ENCODE measurements around the gene STAB1.

Gene STAB1

DNA sequence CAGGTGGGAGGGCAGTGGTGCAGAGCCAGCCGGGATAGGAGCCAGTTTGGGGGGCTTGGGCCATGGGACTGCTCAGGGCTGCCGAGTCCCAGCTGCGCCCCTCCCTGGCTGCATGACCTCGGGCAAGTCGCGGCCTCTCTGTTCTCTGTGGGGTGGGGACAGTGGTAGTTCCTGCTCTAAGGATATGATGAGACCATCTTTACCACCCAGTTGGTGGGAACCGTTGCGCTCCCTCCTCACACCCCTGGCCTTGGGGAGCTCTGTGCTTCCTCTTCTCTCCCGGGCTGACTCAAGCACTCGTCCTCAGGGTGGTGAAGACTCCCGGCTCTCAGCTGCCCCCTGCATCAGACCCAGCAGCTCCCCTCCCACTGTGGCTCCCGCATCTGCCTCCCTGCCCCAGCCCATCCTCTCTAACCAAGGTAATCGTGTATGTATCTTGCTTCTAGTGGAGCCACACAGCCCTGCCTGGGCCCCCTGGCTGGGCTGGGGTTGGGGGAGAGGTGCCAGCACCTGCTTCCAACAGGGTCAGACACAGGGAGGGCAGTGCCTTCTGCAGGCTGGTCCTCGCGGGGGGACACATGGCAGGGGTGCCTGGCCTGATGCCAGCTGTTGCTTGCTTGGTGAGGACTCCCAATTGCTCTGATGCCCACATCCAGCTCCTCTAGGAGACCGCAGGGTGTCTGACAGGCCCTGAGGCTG is 15.1 kb upstream of the STAB1 start:
- H4K20me1 ChIP-seq (ENCODE audit: insufficient read depth, low read length) = peaks cover 3% of the 10 kb centered on the region; the same call in 1 of the 2 replicates
- no peak overlapping the region for H3K4me3 ChIP-seq (ENCODE audit: low read depth in 1 of 2, low read length in 2 of 2)
- no peak for TF ChIP-seq EZH2 (IDR thresholded peaks at IDR 0.05; ENCODE audit: borderline replicate concordance, low read depth, low read length, severe bottlenecking)
- TF ChIP-seq, protein P1, sequence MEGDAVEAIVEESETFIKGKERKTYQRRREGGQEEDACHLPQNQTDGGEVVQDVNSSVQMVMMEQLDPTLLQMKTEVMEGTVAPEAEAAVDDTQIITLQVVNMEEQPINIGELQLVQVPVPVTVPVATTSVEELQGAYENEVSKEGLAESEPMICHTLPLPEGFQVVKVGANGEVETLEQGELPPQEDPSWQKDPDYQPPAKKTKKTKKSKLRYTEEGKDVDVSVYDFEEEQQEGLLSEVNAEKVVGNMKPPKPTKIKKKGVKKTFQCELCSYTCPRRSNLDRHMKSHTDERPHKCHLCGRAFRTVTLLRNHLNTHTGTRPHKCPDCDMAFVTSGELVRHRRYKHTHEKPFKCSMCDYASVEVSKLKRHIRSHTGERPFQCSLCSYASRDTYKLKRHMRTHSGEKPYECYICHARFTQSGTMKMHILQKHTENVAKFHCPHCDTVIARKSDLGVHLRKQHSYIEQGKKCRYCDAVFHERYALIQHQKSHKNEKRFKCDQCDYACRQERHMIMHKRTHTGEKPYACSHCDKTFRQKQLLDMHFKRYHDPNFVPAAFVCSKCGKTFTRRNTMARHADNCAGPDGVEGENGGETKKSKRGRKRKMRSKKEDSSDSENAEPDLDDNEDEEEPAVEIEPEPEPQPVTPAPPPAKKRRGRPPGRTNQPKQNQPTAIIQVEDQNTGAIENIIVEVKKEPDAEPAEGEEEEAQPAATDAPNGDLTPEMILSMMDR (IDR thresholded peaks at IDR 0.05; ENCODE audit: borderline replicate concordance, extremely low read depth, low read length, poor library complexity, severe bottlenecking) = no peak
- H3K79me2 ChIP-seq (ENCODE audit: insufficient read depth, low read length) = no peaks in the 10 kb centered on the region
- no peaks in the 10 kb centered on the region for H3K9me3 ChIP-seq (ENCODE audit: insufficient read depth, low read length, severe bottlenecking)
- no peak overlapping the region for H2AFZ ChIP-seq (ENCODE audit: low read depth, low read length)
- H3K4me2 ChIP-seq (ENCODE audit: insufficient read depth, low read length) = no peak overlapping the region
- no peak overlapping the region for H3K9ac ChIP-seq (ENCODE audit: low read depth, low read length)
- no peaks in the 10 kb centered on the region for H3K27me3 ChIP-seq (ENCODE audit: insufficient read depth, low read length, poor library complexity)
- ATAC-seq (ENCODE audit: insufficient read depth, low read depth) = no peak
- peaks cover 94% of the 10 kb centered on the region for H3K36me3 ChIP-seq (ENCODE audit: insufficient read depth, low read length)
- no peak overlapping the region for H3K27ac ChIP-seq (ENCODE audit: low read length)
- H3K4me1 ChIP-seq (ENCODE audit: insufficient read depth, low read length) = no peaks in the 10 kb centered on the region
- DNase-seq = no peak

DNA sequence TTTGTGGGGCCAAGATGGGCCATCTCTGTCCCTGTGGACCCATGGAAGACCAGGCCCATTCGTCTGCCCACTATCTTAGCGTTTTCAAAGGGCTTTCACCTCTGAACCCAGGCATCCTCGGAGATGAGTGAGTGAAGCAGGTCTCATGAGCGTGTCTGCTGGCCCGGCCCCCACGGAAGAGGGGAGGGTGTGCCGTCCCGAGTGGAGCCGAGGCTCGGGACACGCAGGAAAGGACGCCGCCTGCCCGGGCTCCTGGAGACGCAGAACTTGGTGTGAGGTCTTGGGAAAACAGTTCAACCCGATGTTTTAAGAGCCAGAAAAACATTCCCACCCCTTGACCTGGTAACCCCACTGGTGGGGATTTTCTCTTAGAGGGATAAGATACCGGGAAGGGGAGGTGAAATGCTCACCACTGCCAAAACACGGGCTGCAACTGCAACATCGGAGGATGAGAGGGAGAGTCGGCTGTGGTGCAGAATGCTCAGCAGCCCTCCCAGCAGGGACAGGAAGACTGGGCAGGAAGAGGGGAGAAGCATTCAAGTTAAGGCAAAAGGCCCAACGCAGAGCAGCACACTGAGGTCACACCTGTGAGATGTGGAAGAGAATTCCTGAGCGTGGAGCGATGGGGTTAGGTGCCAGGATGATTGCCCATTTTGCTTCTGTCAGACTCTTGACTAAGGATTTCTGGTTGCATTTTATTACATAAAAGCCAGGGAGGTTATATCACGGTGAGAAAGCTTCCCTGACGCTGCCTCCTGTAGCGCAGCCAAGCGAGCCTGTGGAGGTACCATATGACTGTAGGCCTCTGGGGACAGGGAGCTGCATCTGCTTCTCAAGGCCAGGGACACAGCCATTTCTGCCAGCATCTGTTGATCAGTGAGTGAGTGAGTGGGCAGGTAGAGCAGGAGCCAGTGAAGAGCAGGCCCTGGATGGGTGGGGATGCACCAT is 14.1 kb upstream of the STAB1 start:
- Histone ChIP-seq H2AFZ (ENCODE audit: low read depth, low read length) (no peak overlapping the region), H3K27me3 (ENCODE audit: insufficient read depth, low read length, poor library complexity) (no peaks in the 10 kb centered on the region), H3K4me1 (ENCODE audit: insufficient read depth, low read length) (no peaks in the 10 kb centered on the region), H3K4me2 (ENCODE audit: insufficient read depth, low read length) (no peak overlapping the region), H3K4me3 (ENCODE audit: low read depth in 1 of 2, low read length in 2 of 2) (no peak overlapping the region), H3K36me3 (ENCODE audit: insufficient read depth, low read length) (peaks cover 92% of the 10 kb centered on the region), H3K9me3 (ENCODE audit: insufficient read depth, low read length, severe bottlenecking) (no peaks in the 10 kb centered on the region), H3K9ac (ENCODE audit: low read depth, low read length) (no peak overlapping the region), H3K27ac (ENCODE audit: low read length) (no peak overlapping the region), H4K20me1 (ENCODE audit: insufficient read depth, low read length) (peaks cover 3% of the 10 kb centered on the region; the same call in 1 of the 2 replicates), H3K79me2 (ENCODE audit: insufficient read depth, low read length) (no peaks in the 10 kb centered on the region)
- DNase-seq (no peak), ATAC-seq (ENCODE audit: insufficient read depth, low read depth) (no peak)
- TF ChIP-seq EZH2 (IDR thresholded peaks at IDR 0.05; ENCODE audit: borderline replicate concordance, low read depth, low read length, severe bottlenecking) = no peak
- TF ChIP-seq, protein P1 (IDR thresholded peaks at IDR 0.05; ENCODE audit: borderline replicate concordance, extremely low read depth, low read length, poor library complexity, severe bottlenecking) = no peak

DNA sequence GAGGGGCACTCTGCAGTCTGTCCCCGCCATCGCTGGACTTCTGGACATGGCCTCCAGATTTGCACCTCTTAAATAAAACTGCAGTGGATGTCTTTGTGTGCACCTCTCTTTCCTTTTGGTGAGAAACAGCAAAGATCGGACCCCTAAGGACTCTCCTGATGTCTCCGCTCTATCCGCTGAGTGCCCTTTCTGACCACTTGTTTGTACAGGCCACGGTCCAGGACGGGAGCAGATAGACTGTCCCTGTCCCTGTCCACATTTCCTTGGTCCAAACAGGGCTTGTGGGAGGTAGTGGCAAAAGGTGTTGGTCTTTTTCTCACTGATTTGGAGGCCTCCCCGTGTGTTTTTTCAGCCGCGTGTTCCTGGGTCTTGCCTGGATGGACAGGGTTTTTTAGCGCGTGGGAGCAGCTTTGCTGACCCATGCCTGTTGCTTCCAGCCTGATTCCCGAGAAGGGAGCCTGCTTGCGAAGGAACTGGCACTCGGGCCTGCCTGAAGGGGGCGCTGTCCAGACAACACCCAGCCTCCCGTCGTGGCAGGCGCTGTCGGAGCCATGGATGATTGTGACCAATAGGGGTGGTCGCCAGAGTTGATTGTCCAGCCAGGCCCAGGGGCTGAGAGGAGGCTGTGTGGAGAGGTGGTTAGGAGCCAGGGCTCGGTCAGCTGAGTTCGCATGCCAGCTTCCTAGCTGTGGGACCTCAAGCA is 13.2 kb upstream of the STAB1 start:
- H3K79me2 ChIP-seq (ENCODE audit: insufficient read depth, low read length) = no peaks in the 10 kb centered on the region
- no peak overlapping the region for H3K4me2 ChIP-seq (ENCODE audit: insufficient read depth, low read length)
- H4K20me1 ChIP-seq (ENCODE audit: insufficient read depth, low read length) = peaks cover 3% of the 10 kb centered on the region
- no peak for DNase-seq
- TF ChIP-seq EZH2 (IDR thresholded peaks at IDR 0.05; ENCODE audit: borderline replicate concordance, low read depth, low read length, severe bottlenecking) = no peak
- TF ChIP-seq, protein P1 (IDR thresholded peaks at IDR 0.05; ENCODE audit: borderline replicate concordance, extremely low read depth, low read length, poor library complexity, severe bottlenecking) = peak; percentile 62
- no peak overlapping the region for H3K27ac ChIP-seq (ENCODE audit: low read length)
- H3K27me3 ChIP-seq (ENCODE audit: insufficient read depth, low read length, poor library complexity) = no peaks in the 10 kb centered on the region
- H3K4me3 ChIP-seq (ENCODE audit: low read depth in 1 of 2, low read length in 2 of 2) = no peak overlapping the region
- no peaks in the 10 kb centered on the region for H3K4me1 ChIP-seq (ENCODE audit: insufficient read depth, low read length)
- H3K36me3 ChIP-seq (ENCODE audit: insufficient read depth, low read length) = peaks cover 93% of the 10 kb centered on the region
- no peak for ATAC-seq (ENCODE audit: insufficient read depth, low read depth)
- no peak overlapping the region for H3K9ac ChIP-seq (ENCODE audit: low read depth, low read length)
- no peaks in the 10 kb centered on the region for H3K9me3 ChIP-seq (ENCODE audit: insufficient read depth, low read length, severe bottlenecking)
- H2AFZ ChIP-seq (ENCODE audit: low read depth, low read length) = no peak overlapping the region
